Colonic mucosa (tissue), 4 donors: ENCODE results near the gene PIGC. TPM values are rescaled to one million over a fixed set of nuclear protein-coding genes. Genes with fewer than 3 reads are reported as not detected.

Experiments used
- DNase-seq: peaks from one replicate; pipeline ENCODE4 v3.0.0-alpha.2; 2020
- H3K27ac ChIP-seq: fragments of 200-600 bp; one replicate; pipeline ENCODE4 v1.8.0; 2021
- H3K27me3 ChIP-seq: fragments of 200-600 bp; one replicate; pipeline ENCODE4 v1.8.0; 2021
- H3K36me3 ChIP-seq: fragments of 200-600 bp; one replicate; pipeline ENCODE4 v1.8.0; 2021
- H3K4me1 ChIP-seq: fragments of 200-600 bp; one replicate; pipeline ENCODE4 v1.8.0; 2021; ENCODE audit warnings: mild to moderate bottlenecking
- H3K4me3 ChIP-seq: fragments of 200-600 bp; one replicate; pipeline ENCODE4 v1.8.0; 2021
- H3K9ac ChIP-seq, 2 donors: one replicate each; pipeline ENCODE4 v1.7.0; 2013; ENCODE audit warnings: control low read depth in 2 of 2, low read depth in 2 of 2, low read length in 2 of 2
- H3K9me3 ChIP-seq: fragments of 200-600 bp; one replicate; pipeline ENCODE4 v1.8.0; 2021
- CTCF ChIP-seq: fragments of 200-600 bp; IDR thresholded peaks from one replicate; pipeline ENCODE4 v1.8.0; 2022; ENCODE audit warnings: antibody characterized with exemption, mild to moderate bottlenecking
- intact Hi-C: fragments of 100-400 bp; cut with DNase I; formaldehyde crosslinking; loops from one replicate; pipeline ENCODE4 v1.14.1; 2022
- total RNA-seq, 2 donors: library from RNA; stranded (reverse); fragmentation: NEBNext Ultra II Directional in 1 of 2; extraction: Animal tissue kit (Norgen Biotek cat#: 25700) in 1 of 2; gene quantifications; one replicate each; pipeline ENCODE4 v1.2.1, GENCODE V29; 2021
- donor health status: healthy.
- donor health status: DM: no; HTN: no; CAD: no.
- donor health status: DM: no; HTN: no; CAD: no.

Gene PIGC
- total RNA-seq, 2 donors from 2014 or later = 20.5 to 24.1 TPM

- no peak for DNase-seq
- Histone ChIP-seq H3K4me3 (no peak overlapping the region), H3K27ac (no peak overlapping the region), H3K9me3 (no peaks in the 10 kb centered on the region), H3K36me3 (no peaks in the 10 kb centered on the region), H3K4me1 (no peaks in the 10 kb centered on the region), H3K9ac (no peak overlapping the region), H3K27me3 (no peaks in the 10 kb centered on the region)
- intact Hi-C loops = no loop called here
- TF ChIP-seq CTCF = no peak
These were observed 36.6 kb upstream of the PIGC start for GRCh38 chr1:172480431-172480830.

- intact Hi-C loops = no loop called here
- TF ChIP-seq CTCF = no peak
- Histone ChIP-seq H3K4me1 (no peaks in the 10 kb centered on the region), H3K4me3 (no peak overlapping the region), H3K27ac (no peak overlapping the region), H3K9ac (no peak overlapping the region), H3K9me3 (no peaks in the 10 kb centered on the region), H3K36me3 (no peaks in the 10 kb centered on the region), H3K27me3 (no peaks in the 10 kb centered on the region)
- DNase-seq = no peak
These were observed 34.6 kb upstream of the PIGC start for GRCh38 chr1:172478485-172478884.

GRCh38 chr1:172477741-172478140 is 33.9 kb upstream of the PIGC start:
- Histone ChIP-seq H3K9ac (no peak overlapping the region), H3K4me1 (no peaks in the 10 kb centered on the region), H3K27me3 (no peaks in the 10 kb centered on the region), H3K9me3 (no peaks in the 10 kb centered on the region), H3K4me3 (no peak overlapping the region), H3K36me3 (no peaks in the 10 kb centered on the region), H3K27ac (no peak overlapping the region)
- DNase-seq = no peak
- TF ChIP-seq CTCF = no peak
- intact Hi-C loops = no loop called here

GRCh38 chr1:172477216-172477615 is 33.3 kb upstream of the PIGC start:
- Histone ChIP-seq H3K4me1 (no peaks in the 10 kb centered on the region), H3K9ac (no peak overlapping the region), H3K27me3 (no peaks in the 10 kb centered on the region), H3K36me3 (no peaks in the 10 kb centered on the region), H3K9me3 (no peaks in the 10 kb centered on the region), H3K27ac (no peak overlapping the region), H3K4me3 (no peak overlapping the region)
- no peak for TF ChIP-seq CTCF
- intact Hi-C loops = no loop called here
- DNase-seq = no peak

GRCh38 chr1:172476218-172476811 is 32.4 kb upstream of the PIGC start:
- no peak for TF ChIP-seq CTCF
- Histone ChIP-seq H3K36me3 (no peaks in the 10 kb centered on the region), H3K27ac (no peak overlapping the region), H3K27me3 (no peaks in the 10 kb centered on the region), H3K9me3 (no peaks in the 10 kb centered on the region), H3K4me3 (no peak overlapping the region), H3K4me1 (no peaks in the 10 kb centered on the region), H3K9ac (no peak overlapping the region)
- intact Hi-C loops = no loop called here
- DNase-seq = no peak
